ENCODE data around the gene TRIM33. TPM values are rescaled to one million over a fixed set of nuclear protein-coding genes. Genes with fewer than 3 reads are reported as not detected.

The TRIM33 gene
- polyA plus RNA-seq, 1 donor from 2014 or later: 58.7 TPM

- no peaks in the 10 kb centered on the region for H3K27me3 ChIP-seq (ENCODE audit: insufficient read depth, low read depth, low read length)
- H3K9ac ChIP-seq (ENCODE audit: low read length): no peak overlapping the region
- peaks cover 8% of the 10 kb centered on the region for H3K36me3 ChIP-seq (ENCODE audit: insufficient read depth, low read length)
- H2AFZ ChIP-seq (ENCODE audit: low read depth, low read length): no peak overlapping the region
- TF ChIP-seq CTCF (IDR thresholded peaks at IDR 0.05; ENCODE audit: poor library complexity, severe bottlenecking) (no peak), SMC3 (conservative IDR thresholded peaks at IDR 0.05; ENCODE audit: poor library complexity) (no peak), POLR2AphosphoS5 (IDR thresholded peaks at IDR 0.05) (no peak), RAD21 (conservative IDR thresholded peaks at IDR 0.05) (no peak), MXI1 (conservative IDR thresholded peaks at IDR 0.05; ENCODE audit: poor library complexity, severe bottlenecking) (no peak), TAF1 (IDR thresholded peaks at IDR 0.05; ENCODE audit: low read depth) (no peak), EZH2 (IDR thresholded peaks at IDR 0.05; ENCODE audit: borderline replicate concordance, insufficient read depth, low read length, poor library complexity, severe bottlenecking) (no peak), REST (IDR thresholded peaks at IDR 0.05; ENCODE audit: borderline replicate concordance) (no peak), EP300 (conservative IDR thresholded peaks at IDR 0.05; ENCODE audit: poor library complexity, severe bottlenecking) (no peak)
- H3K27ac ChIP-seq (ENCODE audit: low read length): no peak overlapping the region
- H3K79me2 ChIP-seq (replicated peaks; ENCODE audit: insufficient read depth, low read length): peaks cover 52% of the 10 kb centered on the region
- H3K9me2 ChIP-seq (ENCODE audit: insufficient read depth, low read length): no peaks in the 10 kb centered on the region
- no peak overlapping the region for H3K4me2 ChIP-seq (ENCODE audit: low read length)
- H3K4me3 ChIP-seq (ENCODE audit: low read length): no peak overlapping the region
- no peaks in the 10 kb centered on the region for H3F3A ChIP-seq (ENCODE audit: insufficient read depth, low read length, poor library complexity, severe bottlenecking)
- no peaks in the 10 kb centered on the region for H4K20me1 ChIP-seq (ENCODE audit: insufficient read depth)
- no peaks in the 10 kb centered on the region for H3K9me3 ChIP-seq (ENCODE audit: low read length)
Measured at GRCh38 chr1:114462963-114463362, 48.0 kb downstream of the TRIM33 start.

- Histone ChIP-seq H3K79me2 (replicated peaks; ENCODE audit: insufficient read depth, low read length) (peaks cover 49% of the 10 kb centered on the region), H4K20me1 (ENCODE audit: insufficient read depth) (no peaks in the 10 kb centered on the region), H3K9me3 (ENCODE audit: low read length) (no peaks in the 10 kb centered on the region), H3K36me3 (ENCODE audit: insufficient read depth, low read length) (peaks cover 8% of the 10 kb centered on the region), H3K9me2 (ENCODE audit: insufficient read depth, low read length) (no peaks in the 10 kb centered on the region), H3F3A (ENCODE audit: insufficient read depth, low read length, poor library complexity, severe bottlenecking) (no peaks in the 10 kb centered on the region), H3K4me3 (ENCODE audit: low read length) (no peak overlapping the region), H3K9ac (ENCODE audit: low read length) (no peak overlapping the region), H2AFZ (ENCODE audit: low read depth, low read length) (no peak overlapping the region), H3K27me3 (ENCODE audit: insufficient read depth, low read depth, low read length) (no peaks in the 10 kb centered on the region), H3K27ac (ENCODE audit: low read length) (no peak overlapping the region), H3K4me2 (ENCODE audit: low read length) (no peak overlapping the region)
- TF ChIP-seq SMC3 (conservative IDR thresholded peaks at IDR 0.05; ENCODE audit: poor library complexity) (no peak), EP300 (conservative IDR thresholded peaks at IDR 0.05; ENCODE audit: poor library complexity, severe bottlenecking) (no peak), REST (IDR thresholded peaks at IDR 0.05; ENCODE audit: borderline replicate concordance) (no peak), EZH2 (IDR thresholded peaks at IDR 0.05; ENCODE audit: borderline replicate concordance, insufficient read depth, low read length, poor library complexity, severe bottlenecking) (no peak), TAF1 (IDR thresholded peaks at IDR 0.05; ENCODE audit: low read depth) (no peak), MXI1 (conservative IDR thresholded peaks at IDR 0.05; ENCODE audit: poor library complexity, severe bottlenecking) (no peak), CTCF (IDR thresholded peaks at IDR 0.05; ENCODE audit: poor library complexity, severe bottlenecking) (no peak), RAD21 (conservative IDR thresholded peaks at IDR 0.05) (no peak), POLR2AphosphoS5 (IDR thresholded peaks at IDR 0.05) (no peak)
Measured at GRCh38 chr1:114462341-114462740, 48.7 kb downstream of the TRIM33 start.
